K562 treated with DMSO at 1 percent for 48 hours (cell line): ENCODE results near the gene APELA. TPM values are rescaled to one million over a fixed set of nuclear protein-coding genes. Genes with fewer than 3 reads are reported as not detected.

Experiments
- total RNA-seq: library from RNA; unstranded; fragments of 300-600 nt; gene quantifications from 2 replicates; pipeline ENCODE4 v1.2.3, GENCODE V29; 2022; ENCODE audit warnings: low replicate concordance; ENCODE audit errors: extremely low read depth

Gene APELA
- total RNA-seq = not detected in 2 replicates

GRCh38 chr4:164876700-164877324 is at the start of gene APELA:
TSS of gene APELA (plus strand) at chr4:164877178. CDS start at chr4:164877332, 154 bp downstream.

Other genes with a start within 250 kb of the APELA start
- not detected in 2 replicates for gene SMIM31, start 123.0 kb upstream of the APELA start, total RNA-seq
- not detected in 2 replicates for gene TRIM61, start 100.5 kb downstream of the APELA start, total RNA-seq
- not detected in 2 replicates for gene TRIM60, start 154.8 kb downstream of the APELA start, total RNA-seq
- not detected in 2 replicates for gene TRIM75, start 176.7 kb downstream of the APELA start, total RNA-seq
- gene TMEM192, start 235.7 kb downstream of the APELA start, total RNA-seq = not detected in 2 replicates